Keratinocyte (primary cell): ENCODE data around the gene CASZ1. TPM values are rescaled to one million over a fixed set of nuclear protein-coding genes. Genes with fewer than 3 reads are reported as not detected.

Source experiments
- DNase-seq: peaks from one replicate; pipeline ENCODE4 v3.0.0-alpha.2; 2011; ENCODE audit warnings: low read depth, missing footprints, low spot score
- FAIRE-seq: peaks from 2 replicates; lab custom pipeline; 2011; peaks lifted over from hg19 to GRCh38; lab: Jason Lieb, UNC
- H2AFZ ChIP-seq: 2 replicates; pipeline ENCODE4 v1.6.0; 2012; ENCODE audit warnings: low read length, control low read depth, inconsistent platforms; ENCODE audit not compliant: control insufficient read depth
- H3K27ac ChIP-seq: 2 replicates; pipeline ENCODE4 v1.5.1; 2011; ENCODE audit warnings: low read length; ENCODE audit not compliant: control insufficient read depth, insufficient read depth
- H3K27me3 ChIP-seq: 3 replicates; pipeline ENCODE4 v1.6.0; 2011; ENCODE audit warnings: low read length; ENCODE audit not compliant: control insufficient read depth, insufficient read depth; ENCODE audit errors: extremely low read depth
- H3K36me3 ChIP-seq, 2 experiments: 2 replicates in 1 of 2; 3 replicates in 1 of 2; pipeline ENCODE4 v1.5.1; 2011; ENCODE audit warnings: low read length in 2 of 2, mild to moderate bottlenecking in 1 of 2; ENCODE audit not compliant: control insufficient read depth in 2 of 2, insufficient read depth in 2 of 2; ENCODE audit errors: extremely low read depth in 1 of 2
- H3K4me1 ChIP-seq: 3 replicates; pipeline ENCODE4 v1.5.1; 2011; ENCODE audit warnings: low read length; ENCODE audit not compliant: control insufficient read depth, insufficient read depth; ENCODE audit errors: extremely low read depth
- H3K4me2 ChIP-seq: 3 replicates; pipeline ENCODE4 v1.6.0; 2011; ENCODE audit warnings: low read depth, low read length; ENCODE audit not compliant: control insufficient read depth, insufficient read depth; ENCODE audit errors: extremely low read depth
- H3K4me3 ChIP-seq, 3 experiments: fragments of 200-600 bp in 1 of 3; sonication (generic) in 1 of 3; 2 replicates in 2 of 3; 3 replicates in 1 of 3; pipeline ENCODE4 v1.5.1; 2011 to 2016; ENCODE audit warnings: low read length in 3 of 3, mild to moderate bottlenecking in 3 of 3, control low read depth in 2 of 3, inconsistent platforms in 1 of 3, low read depth in 1 of 3, mixed read lengths in 1 of 3, mixed run types in 1 of 3, moderate library complexity in 1 of 3; ENCODE audit not compliant: control insufficient read depth in 2 of 3, insufficient read depth in 2 of 3; ENCODE audit errors: extremely low read depth in 1 of 3
- H3K79me2 ChIP-seq: 2 replicates; pipeline ENCODE4 v1.6.0; 2012; ENCODE audit warnings: low read length; ENCODE audit not compliant: control insufficient read depth, insufficient read depth
- H3K9ac ChIP-seq: 3 replicates; pipeline ENCODE4 v1.6.0; 2011; ENCODE audit warnings: low read length; ENCODE audit not compliant: control insufficient read depth, insufficient read depth; ENCODE audit errors: extremely low read depth
- H3K9me1 ChIP-seq: 3 replicates; pipeline ENCODE4 v1.6.0; 2011; ENCODE audit warnings: low read length; ENCODE audit not compliant: control insufficient read depth, insufficient read depth; ENCODE audit errors: extremely low read depth
- H3K9me3 ChIP-seq: 2 replicates; pipeline ENCODE4 v1.5.1; 2012; ENCODE audit warnings: low read depth, low read length; ENCODE audit not compliant: control insufficient read depth
- H4K20me1 ChIP-seq: 3 replicates; pipeline ENCODE4 v1.6.0; 2011; ENCODE audit warnings: low read length; ENCODE audit not compliant: control insufficient read depth, insufficient read depth; ENCODE audit errors: extremely low read depth
- EZH2 ChIP-seq: IDR thresholded peaks from one replicate; pipeline ENCODE4 v1.6.1; 2012; ENCODE audit warnings: inconsistent platforms, mild to moderate bottlenecking, low read length, moderate library complexity
- dilution Hi-C: fragments of 300-500 bp; cut with MboI; formaldehyde crosslinking; loops from one replicate; pipeline ENCODE4 v1.7.0; 2020; ENCODE audit warnings: low sequenced_read_pairs; ENCODE audit not compliant: extremely low pct_ligation_motif_present
- polyA plus RNA-seq, 5 experiments: library from polyadenylated mRNA; depleted of rRNA in 3 of 5; stranded (reverse) in 3 of 5; stranded (forward) in 1 of 5; unstranded in 1 of 5; fragments of >200 nt; gene quantifications; 1 replicate in 1 of 5; 2 replicates in 3 of 5; 3 replicates in 1 of 5; pipeline versions ENCODE4 v1.2.1 to v1.2.3, GENCODE V29; 2011 to 2012; ENCODE audit warnings: missing spikeins in 2 of 5, low read depth in 1 of 5, low replicate concordance in 1 of 5
- TF ChIP-seq, protein P1 (sequence below), 3 experiments: IDR thresholded peaks in 1 of 3; conservative IDR thresholded peaks in 1 of 3; optimal IDR thresholded peaks in 1 of 3; 2 replicates in 2 of 3; 3 replicates in 1 of 3; pipeline versions ENCODE3 to v1.5.1; 2011; ENCODE audit warnings: low read length in 3 of 3, mild to moderate bottlenecking in 3 of 3, moderate library complexity in 2 of 3, control low read depth in 1 of 3, inconsistent platforms in 1 of 3; ENCODE audit not compliant: insufficient read depth in 2 of 3; ENCODE audit errors: extremely low read depth in 1 of 3

CASZ1 gene
- polyA plus RNA-seq, 1 donor (not counting 4 experiments of a cell fraction or from before 2014, with no cell fraction given) = 2.8 TPM

- Histone ChIP-seq H3K4me1 (peaks cover 2% of the 10 kb centered on the region), H3K9me1 (no peaks in the 10 kb centered on the region), H3K27ac (no peak overlapping the region), H3K4me3 (no peak overlapping the region), H3K9me3 (no peaks in the 10 kb centered on the region), H3K4me2 (no peak overlapping the region), H2AFZ (no peak overlapping the region), H3K9ac (no peak overlapping the region), H3K36me3 (peaks cover 3 to 4% of the 10 kb centered on the region in 2 experiments), H4K20me1 (no peaks in the 10 kb centered on the region), H3K79me2 (no peaks in the 10 kb centered on the region), H3K27me3 (no peaks in the 10 kb centered on the region)
- FAIRE-seq (no peak), DNase-seq (no peak)
- dilution Hi-C loops = no loop called here
- no peak for TF ChIP-seq EZH2
- TF ChIP-seq, protein P1, sequence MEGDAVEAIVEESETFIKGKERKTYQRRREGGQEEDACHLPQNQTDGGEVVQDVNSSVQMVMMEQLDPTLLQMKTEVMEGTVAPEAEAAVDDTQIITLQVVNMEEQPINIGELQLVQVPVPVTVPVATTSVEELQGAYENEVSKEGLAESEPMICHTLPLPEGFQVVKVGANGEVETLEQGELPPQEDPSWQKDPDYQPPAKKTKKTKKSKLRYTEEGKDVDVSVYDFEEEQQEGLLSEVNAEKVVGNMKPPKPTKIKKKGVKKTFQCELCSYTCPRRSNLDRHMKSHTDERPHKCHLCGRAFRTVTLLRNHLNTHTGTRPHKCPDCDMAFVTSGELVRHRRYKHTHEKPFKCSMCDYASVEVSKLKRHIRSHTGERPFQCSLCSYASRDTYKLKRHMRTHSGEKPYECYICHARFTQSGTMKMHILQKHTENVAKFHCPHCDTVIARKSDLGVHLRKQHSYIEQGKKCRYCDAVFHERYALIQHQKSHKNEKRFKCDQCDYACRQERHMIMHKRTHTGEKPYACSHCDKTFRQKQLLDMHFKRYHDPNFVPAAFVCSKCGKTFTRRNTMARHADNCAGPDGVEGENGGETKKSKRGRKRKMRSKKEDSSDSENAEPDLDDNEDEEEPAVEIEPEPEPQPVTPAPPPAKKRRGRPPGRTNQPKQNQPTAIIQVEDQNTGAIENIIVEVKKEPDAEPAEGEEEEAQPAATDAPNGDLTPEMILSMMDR (optimal IDR thresholded peaks at IDR 0.05 in 1 of 3, IDR thresholded peaks at IDR 0.05 in 1 of 3, conservative IDR thresholded peaks at IDR 0.05 in 1 of 3; ENCODE audit: extremely low read depth in 1 of 3, insufficient read depth in 2 of 3, low read length in 3 of 3) = no peak
Observed at GRCh38 chr1:10613861-10614260, 182.6 kb downstream of the CASZ1 start.

- dilution Hi-C loops = no loop called here
- Histone ChIP-seq H3K4me1 (no peaks in the 10 kb centered on the region), H3K79me2 (no peaks in the 10 kb centered on the region), H3K27me3 (no peaks in the 10 kb centered on the region), H3K9me1 (no peaks in the 10 kb centered on the region), H3K4me3 (no peak overlapping the region), H4K20me1 (no peaks in the 10 kb centered on the region), H3K27ac (no peak overlapping the region), H3K9me3 (no peaks in the 10 kb centered on the region), H3K9ac (no peak overlapping the region), H2AFZ (no peak overlapping the region), H3K4me2 (no peak overlapping the region), H3K36me3 (peaks cover 0 to 3% of the 10 kb centered on the region in 2 experiments)
- FAIRE-seq (no peak), DNase-seq (no peak)
- TF ChIP-seq EZH2 = no peak
- TF ChIP-seq, protein P1 (optimal IDR thresholded peaks at IDR 0.05 in 1 of 3, IDR thresholded peaks at IDR 0.05 in 1 of 3, conservative IDR thresholded peaks at IDR 0.05 in 1 of 3; ENCODE audit: extremely low read depth in 1 of 3, insufficient read depth in 2 of 3, low read length in 3 of 3) = no peak
Observed at GRCh38 chr1:10613340-10613739, 183.1 kb downstream of the CASZ1 start.
